Gastroesophageal sphincter (tissue), 3 donors: Measurements from ENCODE around the gene PLPP1.

Experiments
- CTCF ChIP-seq, 4 experiments: fragments of 200-600 bp in 2 of 4; fragments of 450-650 bp in 2 of 4; sonication (generic) in 1 of 4; IDR thresholded peaks; one replicate each; pipeline ENCODE4 v1.5.1; 2017 to 2019; ENCODE audit warnings: antibody characterized with exemption in 4 of 4, mild to moderate bottlenecking in 2 of 4, moderate library complexity in 2 of 4
- POLR2AphosphoS5 ChIP-seq: sonication (generic); formaldehyde crosslinking; IDR thresholded peaks from one replicate; pipeline ENCODE4 v1.6.1; 2017; ENCODE audit warnings: antibody characterized with exemption

GRCh38 chr5:55580042-55580441, 45.3 kb upstream of the PLPP1 start:
- no peak for TF ChIP-seq CTCF (IDR thresholded peaks at IDR 0.05)
- TF ChIP-seq POLR2AphosphoS5 = no peak
